Right hindlimb (tissue), 1 donor: ENCODE data around the gene RTF1.

Experiments
- DNase-seq: peaks from one replicate; pipeline ENCODE4 v3.0.0-alpha.2; 2018

RTF1 gene

DNA sequence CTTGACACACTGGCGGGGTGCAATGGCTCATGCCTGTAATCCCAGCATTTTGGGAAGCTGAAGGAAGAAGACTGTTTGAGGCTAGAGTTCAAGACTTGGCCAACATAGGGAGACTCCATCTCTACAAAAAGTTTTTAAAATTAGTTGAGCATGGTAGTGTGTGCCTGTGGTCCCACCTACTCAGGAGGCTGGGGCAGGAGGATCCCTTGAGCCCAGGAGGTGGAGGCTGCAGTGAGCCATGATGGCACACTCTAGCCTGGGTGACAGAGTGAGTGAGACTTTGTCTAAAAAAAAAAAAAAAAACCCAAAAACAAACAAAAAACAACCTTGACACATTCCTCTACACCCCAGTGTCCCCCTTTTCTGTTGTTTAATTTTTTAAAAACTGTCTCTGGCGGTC lies 72.7 kb downstream of the RTF1 start:
- no peak for DNase-seq

DNA sequence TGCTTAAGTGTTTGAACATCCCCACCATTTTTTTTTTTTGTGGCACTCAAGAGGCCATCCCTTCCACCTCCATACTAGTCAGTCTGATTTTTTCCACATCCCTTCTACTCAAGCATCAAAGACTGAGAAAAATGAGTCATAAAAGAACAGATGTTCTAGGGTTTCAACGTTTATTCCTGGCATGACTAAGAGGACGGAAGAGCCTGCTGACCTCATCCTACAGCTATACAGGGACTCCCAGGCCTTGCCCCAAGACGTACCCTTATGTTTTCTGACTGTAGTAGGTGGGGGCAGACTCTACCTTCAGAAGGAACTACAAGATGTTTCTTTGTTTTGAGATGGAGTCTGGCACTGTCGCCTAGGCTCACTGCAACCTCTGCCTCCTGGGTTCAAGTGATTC lies 73.5 kb downstream of the RTF1 start:
- no peak for DNase-seq

DNA sequence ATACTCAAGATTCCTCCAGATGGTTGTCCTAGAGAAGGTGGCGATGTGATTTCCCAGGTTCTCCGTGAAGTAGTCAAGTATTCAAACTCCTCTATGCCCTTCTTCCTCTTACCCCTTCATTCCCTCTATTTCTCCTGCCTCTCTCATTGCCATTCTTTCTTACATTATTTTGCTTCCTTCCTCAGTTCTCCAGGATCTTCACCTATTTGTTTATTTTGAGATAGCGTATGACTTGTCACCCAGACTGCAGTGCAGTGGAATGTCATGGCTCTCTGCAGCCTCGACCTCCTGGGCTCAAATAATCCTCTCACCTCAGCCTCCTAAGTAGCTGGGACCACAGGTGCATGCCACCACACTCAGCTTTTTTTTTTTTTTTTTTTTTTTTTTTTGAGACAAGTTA lies 75.0 kb downstream of the RTF1 start:
- DNase-seq: no peak

DNA sequence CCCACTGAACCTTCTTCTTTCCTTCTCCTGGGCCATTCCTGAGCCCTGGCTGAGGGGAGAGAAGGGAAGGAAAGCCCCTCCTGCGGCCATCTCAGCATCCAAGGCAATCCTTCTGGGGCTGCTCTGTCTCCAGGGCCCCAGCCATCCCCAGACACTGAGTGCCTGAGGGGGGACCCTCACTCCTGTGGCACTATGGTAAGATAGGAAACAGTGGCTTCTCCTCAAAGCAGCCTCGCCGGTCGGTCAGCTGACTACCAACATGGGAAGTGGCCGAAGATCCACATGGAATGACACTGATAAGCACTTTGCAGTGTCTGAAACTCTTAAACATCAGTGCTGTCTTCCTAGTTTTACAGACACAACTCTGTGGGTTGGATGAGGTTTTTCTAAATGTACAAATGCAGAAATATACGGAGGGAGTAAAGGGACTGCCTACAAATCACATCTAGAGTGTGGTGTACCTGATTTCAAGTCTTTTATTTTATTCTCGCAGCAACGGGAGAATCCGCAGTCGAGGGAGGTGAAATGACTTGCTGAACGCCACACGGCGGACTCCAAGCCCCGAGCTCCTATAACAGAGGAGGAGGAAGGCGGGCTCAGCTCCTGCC lies 75.8 kb downstream of the RTF1 start:
- DNase-seq: no peak

DNA sequence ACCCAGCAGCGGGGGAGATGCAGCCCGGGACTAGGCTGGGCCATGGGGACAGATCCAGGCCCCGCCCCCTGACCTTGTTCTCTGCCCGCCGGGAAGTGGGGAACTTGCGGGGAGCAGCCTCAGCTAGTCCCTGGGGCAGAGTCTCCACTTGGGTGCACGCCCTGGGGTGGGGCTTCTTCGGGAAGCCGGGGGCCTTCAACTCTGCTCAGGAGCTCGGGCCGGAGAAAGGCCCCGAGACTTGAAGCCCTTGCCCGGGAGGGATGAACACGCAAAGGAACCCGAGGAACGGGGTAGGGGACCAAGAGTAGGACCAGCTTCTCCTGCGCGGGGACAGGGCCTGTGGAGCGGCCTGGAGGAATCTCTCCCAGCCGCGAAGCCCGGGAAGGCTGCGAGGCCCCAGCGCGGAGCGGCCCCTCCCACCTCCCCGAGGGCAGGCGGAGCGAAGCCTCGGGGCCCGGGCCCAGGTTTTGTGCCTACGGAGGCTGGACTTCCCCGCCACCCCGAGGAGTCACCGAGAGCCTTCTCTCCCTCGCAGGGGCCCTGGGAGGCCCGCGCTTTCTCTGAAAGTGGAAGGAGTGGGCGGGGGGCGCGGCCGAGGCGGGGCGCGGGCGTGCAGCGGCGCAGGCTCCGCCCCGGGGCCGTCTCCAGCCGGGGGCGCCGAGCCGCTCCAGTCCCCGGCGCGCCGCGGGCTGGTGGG lies 76.5 kb downstream of the RTF1 start, which contains the start of gene ITPKA:
ITPKA (plus strand) TSS at position 670 of the 697 bp plus-strand sequence. CDS start 54 bp downstream, outside the sequence.
- DNase-seq: peak; percentile 83

DNA sequence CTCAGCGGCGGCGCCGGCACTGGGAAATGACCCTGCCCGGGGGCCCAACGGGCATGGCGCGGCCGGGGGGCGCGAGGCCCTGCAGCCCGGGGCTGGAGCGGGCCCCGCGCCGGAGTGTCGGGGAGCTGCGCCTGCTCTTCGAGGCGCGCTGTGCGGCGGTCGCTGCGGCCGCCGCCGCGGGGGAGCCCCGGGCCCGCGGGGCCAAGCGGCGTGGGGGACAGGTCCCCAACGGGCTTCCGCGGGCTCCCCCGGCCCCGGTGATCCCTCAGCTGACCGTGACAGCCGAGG lies 77.0 kb downstream of the RTF1 start:
- no peak for DNase-seq

DNA sequence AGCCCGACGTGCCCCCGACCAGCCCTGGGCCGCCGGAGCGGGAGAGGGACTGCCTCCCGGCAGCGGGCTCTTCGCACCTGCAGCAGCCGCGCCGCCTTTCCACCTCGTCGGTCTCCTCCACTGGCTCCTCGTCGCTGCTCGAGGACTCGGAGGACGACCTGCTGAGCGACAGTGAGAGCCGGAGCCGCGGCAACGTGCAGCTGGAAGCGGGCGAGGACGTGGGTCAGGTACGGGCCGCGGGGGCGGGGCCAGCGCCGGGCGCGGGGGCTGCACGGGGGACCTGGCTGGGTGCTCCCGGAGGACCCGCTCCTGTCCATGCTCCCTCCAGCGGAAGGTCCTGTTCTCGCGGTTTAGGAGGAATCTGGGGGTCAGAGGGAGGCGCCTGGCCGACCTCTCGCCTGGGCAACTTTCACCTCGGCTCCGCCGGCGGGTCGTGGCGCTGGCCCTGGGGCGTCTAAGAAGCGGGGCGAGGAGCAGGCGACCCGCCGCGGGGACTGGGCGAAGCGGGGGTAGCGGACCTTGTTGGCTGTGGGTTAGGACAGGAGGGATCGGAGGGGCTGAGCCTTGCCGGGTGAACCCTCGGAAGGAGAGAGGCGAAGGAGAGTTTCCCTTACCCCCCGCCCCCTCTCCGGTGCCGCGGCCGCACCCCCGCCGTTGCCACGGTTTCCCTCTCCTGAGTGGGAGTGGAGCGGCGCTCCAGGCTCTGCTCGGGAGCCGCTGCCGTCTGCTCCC lies 77.5 kb downstream of the RTF1 start:
- no peak for DNase-seq

DNA sequence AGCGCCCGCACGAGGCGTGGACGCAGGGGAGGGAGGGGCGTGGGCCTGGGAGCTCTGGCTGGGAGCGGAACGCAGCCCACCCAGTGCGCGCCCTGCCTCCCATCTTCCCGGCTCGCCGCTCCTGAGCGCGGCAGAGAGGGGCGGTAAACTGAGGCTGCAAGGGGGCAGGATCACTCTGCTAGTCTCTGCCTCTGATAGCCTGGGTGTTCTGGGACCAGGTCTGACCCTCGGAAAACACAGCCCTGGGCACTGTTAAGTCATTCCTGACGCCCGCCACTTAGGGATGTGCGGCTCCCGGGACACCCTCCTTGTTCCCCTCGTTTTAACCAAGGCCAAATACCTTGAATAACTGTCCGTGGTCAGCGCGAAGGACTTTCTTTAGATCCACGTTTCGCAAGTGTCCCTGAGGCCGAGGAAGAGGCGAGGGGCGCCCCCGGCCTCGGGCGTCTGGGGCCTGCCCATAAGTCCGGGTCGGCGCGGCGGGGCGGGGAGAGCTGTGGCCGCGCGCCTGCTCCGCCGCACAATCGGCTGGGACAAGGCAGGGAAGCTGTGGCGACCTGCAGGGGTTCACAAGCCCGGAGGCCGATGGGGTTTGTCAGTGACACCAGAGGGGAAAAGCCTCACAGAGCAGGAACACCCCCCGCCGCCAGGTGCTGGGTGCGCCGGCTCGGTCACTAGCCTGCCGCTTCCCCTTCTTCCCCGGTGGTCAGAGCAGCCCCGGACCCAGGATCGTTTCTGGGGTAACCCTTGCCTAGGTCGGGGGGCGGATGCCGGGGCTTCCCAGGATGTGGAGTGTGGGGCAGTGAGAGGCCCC lies 78.2 kb downstream of the RTF1 start:
- no peak for DNase-seq

DNA sequence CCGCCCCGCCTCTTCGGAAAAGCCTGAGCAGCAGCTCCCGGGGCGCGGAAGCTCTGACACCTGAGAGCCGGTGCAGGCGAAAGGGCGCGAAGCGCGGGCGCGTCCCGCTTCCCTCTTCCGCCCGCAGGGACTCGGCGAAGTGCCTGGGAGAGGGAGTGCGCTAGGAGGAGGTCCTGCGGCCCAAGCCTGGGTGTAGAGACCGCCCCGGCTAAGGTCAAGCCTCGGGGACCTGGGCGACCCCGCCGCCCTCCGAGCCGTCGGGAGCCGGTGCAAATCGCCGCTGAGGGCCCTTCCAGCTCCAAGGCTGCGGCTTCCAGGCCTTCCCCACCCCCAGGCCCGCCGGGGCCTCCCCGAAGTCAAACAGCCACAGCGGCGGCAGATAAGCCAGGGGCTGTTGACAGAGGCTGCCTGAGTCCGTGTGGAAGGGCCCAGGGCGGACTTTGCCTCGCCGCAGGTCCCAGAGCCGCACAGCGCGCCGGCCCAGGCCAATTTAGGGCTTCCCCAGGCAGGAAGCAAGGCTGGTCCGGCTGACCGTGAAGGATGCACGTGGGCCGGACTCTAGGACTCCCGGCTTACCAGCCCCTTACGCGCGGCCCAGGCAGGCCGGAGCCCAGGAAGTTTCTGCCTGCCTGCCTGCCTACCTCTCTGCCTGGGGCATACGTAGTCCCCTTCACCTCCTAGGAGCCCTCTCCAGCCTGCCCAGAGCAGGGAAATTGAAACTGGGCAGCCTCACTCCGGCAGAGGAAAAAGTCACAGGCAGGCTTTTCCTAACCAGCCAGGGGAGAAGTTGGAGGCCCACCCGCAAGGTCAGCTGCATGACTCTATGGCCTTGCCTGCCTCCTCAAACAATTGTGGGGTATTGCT lies 79.1 kb downstream of the RTF1 start:
- DNase-seq: no peak

DNA sequence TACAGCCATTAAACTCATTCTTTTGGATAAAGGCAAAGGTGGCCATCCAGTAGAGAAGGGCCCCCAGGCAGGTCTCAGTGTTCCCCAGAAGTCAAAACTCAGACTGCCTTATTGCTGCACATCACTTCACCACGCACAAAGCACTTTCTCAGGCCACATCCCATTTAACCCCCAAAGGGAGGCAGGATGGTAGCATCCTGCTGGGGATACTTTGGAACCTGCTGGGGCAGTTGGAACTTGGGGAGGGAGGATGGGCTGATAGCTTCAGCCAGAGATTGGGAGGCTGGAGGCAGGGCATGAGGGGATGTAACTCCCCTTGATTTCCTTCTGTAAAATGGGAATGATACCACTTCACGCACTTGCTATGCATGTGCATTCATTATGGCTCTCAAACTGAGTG lies 81.8 kb downstream of the RTF1 start:
- no peak for DNase-seq

DNA sequence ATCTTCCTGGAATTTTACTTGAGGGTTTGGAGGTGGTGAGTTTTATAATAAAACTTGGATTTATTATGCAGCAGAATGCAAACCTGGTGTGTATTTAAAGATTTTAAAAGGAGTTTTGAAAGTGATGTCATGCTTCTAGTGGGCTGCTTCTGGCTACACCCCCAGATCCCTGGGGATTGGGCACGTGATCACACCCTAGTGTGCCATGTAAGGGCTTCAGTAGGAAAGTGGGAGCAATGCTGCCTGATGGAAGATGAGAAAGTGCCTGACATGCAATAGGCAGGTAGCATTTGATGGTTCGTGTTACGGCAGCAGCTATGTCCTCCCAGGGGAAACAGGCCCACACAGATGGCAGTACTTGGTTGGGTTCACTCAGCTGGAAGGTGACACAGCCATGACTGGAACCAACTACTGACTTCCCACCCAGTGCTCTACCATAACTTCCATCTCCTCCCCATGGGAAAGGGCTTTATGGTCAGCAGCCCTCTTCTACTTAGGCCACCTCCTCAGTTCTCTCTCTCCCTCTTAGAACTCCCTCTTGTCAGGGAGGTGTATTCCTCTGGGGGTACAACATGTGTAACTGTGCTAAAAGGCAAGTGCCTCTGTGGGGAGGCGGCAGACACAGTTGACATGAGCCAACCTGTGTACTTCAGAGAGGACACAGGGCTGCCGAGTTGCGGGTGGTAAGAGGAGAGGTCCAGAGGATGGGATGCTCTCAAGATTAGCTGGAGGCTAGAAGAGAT lies 82.4 kb downstream of the RTF1 start:
- no peak for DNase-seq

DNA sequence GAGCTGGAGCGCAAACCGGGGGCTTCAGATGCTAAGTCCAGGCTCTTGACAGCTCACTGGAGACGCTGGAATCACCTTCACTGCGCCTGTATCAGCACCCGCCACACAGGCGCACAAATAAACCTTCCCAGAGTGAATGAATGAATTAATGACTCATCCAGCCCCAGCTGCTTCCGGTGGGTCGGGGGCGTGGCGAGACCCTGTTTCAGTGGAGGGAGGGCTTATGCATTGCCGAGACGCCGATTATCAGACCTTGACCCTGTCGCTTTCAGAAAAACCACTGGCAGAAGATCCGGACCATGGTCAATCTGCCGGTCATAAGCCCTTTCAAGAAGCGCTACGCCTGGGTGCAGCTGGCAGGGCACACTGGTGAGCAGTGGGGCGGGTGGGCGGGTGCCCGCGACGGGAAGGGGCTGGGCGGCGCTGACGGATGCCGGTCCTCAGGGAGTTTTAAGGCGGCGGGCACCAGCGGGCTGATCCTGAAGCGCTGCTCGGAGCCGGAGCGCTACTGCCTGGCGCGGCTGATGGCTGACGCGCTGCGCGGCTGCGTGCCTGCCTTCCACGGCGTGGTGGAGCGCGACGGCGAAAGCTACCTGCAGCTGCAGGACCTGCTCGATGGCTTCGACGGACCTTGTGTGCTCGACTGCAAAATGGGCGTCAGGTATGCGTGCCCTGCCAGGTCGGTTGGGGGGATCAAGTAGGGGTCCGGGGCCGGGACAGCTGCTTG lies 84.5 kb downstream of the RTF1 start:
- DNase-seq: no peak

DNA sequence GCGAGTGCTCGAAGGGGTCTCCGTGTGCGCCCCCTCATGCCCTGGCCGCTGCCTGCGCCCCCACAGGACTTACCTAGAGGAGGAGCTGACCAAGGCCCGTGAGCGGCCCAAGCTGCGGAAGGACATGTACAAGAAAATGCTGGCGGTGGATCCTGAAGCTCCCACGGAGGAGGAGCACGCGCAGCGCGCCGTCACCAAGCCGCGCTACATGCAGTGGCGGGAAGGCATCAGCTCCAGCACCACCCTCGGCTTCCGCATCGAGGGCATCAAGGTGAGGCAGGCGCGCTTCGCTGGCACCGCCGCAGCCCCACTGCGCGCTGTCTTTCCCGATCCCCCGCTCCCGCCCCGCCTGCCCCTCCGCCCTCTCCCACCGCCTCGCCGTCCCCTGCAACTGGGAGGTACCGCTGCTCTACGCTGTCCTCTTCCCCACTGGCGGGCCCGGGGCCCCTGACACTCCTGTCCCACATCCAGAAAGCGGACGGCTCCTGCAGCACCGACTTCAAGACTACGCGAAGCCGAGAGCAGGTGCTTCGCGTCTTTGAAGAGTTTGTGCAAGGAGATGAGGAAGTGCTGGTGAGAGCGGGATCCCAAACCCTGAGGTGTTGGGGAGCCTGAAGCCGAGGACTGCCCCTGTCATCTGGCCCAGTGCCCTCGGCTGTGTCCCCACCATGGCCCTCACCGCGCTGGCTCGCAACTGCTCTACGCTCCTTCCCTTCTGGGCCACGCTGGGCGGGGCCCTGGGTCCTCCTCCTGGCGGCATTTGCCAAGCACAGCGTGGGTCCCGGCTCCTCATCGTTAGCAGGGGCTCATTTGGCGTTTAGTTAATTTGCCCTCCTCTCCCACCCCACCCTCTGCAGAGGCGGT lies 85.3 kb downstream of the RTF1 start:
- no peak for DNase-seq

DNA sequence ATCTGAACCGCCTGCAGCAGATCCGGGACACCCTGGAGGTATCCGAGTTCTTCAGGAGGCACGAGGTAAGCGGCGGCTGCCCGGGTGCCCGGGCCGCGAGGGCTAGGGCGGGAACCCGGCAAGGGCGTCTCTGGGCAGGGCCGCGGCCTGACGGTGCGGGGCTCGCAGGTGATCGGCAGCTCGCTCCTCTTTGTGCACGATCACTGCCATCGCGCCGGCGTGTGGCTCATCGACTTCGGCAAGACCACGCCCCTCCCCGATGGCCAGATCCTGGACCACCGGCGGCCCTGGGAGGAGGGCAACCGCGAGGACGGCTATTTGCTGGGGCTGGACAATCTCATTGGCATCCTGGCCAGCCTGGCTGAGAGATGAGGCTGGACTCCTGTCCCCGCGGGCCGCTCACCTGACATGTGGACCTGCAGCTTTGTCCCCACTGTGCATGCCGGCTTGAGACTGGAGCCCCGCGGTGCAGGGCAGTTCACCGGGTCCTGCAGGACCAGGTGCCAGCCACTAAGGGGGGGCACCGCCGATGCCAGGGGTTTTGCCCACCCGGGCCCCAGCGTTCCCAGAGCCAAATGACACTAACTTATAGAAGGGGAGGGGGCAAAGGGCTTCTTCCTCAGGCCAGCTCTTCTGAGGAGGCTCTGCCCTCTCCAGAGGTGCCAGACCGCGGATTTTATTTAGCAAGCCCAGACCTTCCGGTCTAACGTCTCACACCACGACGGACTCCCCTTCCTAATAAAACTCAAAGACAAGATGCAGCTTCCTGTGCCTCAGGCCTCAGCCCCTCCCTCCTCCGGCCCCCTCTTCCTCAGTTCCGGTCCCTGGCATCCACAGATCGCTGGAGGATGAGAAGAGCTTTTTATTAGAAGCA lies 86.1 kb downstream of the RTF1 start:
- no peak for DNase-seq

DNA sequence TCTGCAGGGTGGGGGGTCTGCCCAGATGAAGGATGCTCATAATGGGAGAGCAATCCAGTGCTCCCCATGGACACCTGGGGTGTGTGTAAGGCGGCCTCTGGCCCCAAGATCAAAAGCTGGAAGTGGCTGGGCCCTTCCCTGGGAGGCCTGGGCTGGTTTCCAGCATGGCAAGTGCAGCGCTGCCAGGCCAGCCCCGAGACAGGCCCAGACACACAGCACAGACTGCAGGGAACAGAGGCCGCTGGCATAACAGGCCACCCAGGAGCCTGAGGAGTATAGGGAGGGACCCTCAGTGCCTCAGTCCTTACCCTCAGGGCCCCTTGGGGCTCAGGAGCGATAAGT lies 86.7 kb downstream of the RTF1 start:
- DNase-seq: no peak

DNA sequence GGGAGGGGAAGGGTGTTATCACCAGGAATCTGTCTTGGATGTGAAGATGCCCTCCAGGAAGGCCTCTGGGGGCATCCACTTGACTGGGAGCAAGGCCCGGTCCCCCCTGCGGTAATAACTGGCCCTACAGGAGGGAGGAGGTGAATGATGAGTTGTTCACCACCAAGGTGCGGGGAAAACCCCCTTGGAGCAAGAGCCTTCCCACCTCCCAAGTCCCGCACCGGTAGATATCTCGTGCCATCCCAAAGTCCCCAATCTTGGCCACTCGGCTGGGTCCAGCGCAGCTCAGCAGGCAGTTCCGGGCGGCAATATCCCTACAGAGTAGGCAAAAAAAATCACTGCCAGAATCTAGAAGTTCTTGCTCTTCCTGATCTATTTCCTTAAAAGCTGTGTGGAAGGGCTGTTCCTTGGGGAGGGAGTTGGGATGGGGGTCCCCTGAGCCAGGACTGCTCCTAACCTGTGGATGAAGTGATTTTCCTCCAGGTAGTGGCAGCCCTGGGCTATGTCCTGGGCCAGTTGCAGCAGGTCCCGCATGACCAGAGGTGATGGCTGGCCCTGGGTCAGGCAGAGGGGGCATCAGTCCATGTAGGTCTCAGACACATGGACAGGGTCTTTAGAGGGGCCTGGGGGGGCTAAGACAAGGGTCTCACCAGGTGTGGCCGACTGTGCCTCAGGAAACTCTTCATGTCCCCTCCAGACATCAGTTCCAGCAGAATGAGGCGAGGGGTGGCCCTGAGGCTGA lies 88.0 kb downstream of the RTF1 start:
- DNase-seq: no peak

DNA sequence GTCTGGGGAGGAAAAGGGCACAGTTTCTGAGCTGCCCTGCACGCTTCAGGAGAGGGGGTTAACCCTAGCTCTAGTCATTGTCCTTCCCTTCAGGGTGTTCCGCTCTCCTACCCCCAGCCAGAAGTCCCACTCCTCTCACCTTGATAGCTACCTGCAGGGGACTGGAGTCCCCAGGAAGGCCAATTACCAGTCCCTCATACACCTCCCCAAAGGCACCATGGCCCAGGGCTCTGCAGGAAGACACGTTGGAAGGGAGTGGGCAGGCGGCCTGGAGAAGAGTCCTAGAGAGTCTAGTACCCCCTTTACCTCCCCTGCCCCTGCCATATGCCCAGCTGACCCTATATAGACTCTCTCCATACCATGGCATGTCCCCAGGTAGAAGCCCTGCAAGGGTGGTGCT lies 88.9 kb downstream of the RTF1 start:
- no peak for DNase-seq

DNA sequence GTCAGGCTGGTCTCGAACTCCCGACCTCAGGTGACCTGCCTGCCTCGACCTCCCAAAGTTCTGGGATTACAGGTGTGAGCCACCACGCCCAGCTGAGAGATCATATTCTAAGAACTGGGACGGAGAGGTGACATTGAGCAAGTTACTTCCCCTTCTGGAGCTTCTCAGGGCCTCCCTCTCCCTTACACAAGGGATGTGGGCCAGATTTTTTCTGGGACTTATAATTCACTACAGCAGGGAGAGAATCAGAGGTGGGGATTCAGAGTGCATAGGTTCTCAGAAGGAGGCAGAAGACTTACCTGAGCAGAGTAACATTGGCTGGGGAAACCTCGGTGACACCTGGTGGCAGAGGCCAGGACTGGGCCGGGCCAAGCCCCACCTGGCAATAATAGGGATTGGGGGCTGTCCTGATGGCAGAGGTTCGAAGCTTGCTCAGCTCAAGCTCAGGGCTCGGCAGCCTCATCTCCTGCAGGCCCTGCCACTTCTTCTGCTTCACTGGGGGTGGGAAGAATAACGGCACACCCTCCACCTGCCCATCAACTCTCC lies 90.0 kb downstream of the RTF1 start:
- no peak for DNase-seq
